Measurements from ENCODE around the gene IRAK2.

Gene IRAK2, protein sequence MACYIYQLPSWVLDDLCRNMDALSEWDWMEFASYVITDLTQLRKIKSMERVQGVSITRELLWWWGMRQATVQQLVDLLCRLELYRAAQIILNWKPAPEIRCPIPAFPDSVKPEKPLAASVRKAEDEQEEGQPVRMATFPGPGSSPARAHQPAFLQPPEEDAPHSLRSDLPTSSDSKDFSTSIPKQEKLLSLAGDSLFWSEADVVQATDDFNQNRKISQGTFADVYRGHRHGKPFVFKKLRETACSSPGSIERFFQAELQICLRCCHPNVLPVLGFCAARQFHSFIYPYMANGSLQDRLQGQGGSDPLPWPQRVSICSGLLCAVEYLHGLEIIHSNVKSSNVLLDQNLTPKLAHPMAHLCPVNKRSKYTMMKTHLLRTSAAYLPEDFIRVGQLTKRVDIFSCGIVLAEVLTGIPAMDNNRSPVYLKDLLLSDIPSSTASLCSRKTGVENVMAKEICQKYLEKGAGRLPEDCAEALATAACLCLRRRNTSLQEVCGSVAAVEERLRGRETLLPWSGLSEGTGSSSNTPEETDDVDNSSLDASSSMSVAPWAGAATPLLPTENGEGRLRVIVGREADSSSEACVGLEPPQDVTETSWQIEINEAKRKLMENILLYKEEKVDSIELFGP

DNA sequence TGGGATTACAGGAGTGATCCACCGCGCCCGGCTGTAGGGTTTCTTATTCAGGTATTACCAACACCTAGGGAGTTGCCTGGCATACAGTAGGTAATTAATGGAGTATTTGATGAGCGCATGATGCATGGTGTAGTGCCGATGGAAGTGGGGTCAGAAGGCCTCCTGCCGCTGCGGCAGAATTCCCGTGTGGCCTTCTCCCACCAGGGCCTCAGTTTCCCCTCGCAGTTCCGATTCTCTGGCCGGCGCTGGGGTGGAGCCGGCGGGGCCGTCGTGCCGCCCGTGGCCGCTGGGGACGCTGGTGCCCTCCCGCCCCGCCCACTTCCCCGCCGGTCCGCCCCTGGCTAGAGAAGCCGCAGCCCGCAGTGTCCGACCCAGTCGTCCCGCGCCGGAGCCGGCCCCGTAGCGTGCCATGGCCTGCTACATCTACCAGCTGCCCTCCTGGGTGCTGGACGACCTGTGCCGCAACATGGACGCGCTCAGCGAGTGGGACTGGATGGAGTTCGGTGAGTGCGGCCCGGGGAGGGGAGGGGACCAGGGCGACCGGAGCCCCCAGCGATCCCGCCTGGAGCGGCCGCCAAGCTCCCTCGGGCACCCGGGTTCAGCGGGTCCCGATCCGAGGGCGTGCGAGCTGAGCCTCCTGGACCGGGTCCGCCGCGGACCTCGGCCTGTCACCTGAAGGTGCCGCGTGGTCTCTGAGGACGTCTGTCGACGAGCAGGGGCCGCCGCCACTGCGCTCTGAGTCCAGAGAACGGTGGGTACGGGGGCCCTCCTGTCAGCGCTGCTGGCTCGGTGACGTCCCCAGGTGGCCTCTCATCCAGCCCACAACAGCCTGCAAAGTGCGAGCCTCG lies at the start of gene IRAK2:
Gene IRAK2, plus strand, starts transcription at position 374 of the 848 bp plus-strand sequence. Its CDS starts 36 bp downstream, at position 410.
- TF ChIP-seq, protein P1, sequence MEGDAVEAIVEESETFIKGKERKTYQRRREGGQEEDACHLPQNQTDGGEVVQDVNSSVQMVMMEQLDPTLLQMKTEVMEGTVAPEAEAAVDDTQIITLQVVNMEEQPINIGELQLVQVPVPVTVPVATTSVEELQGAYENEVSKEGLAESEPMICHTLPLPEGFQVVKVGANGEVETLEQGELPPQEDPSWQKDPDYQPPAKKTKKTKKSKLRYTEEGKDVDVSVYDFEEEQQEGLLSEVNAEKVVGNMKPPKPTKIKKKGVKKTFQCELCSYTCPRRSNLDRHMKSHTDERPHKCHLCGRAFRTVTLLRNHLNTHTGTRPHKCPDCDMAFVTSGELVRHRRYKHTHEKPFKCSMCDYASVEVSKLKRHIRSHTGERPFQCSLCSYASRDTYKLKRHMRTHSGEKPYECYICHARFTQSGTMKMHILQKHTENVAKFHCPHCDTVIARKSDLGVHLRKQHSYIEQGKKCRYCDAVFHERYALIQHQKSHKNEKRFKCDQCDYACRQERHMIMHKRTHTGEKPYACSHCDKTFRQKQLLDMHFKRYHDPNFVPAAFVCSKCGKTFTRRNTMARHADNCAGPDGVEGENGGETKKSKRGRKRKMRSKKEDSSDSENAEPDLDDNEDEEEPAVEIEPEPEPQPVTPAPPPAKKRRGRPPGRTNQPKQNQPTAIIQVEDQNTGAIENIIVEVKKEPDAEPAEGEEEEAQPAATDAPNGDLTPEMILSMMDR (conservative IDR thresholded peaks at IDR 0.05; ENCODE audit: low read depth, low read length), result peak; percentile 54
- H3K4me3 ChIP-seq (ENCODE audit: low read depth, low read length), result peak within 1 kb of the TSS; percentile 97
- peak; percentile 60 for DNase-seq (ENCODE audit: low read depth)

DNA sequence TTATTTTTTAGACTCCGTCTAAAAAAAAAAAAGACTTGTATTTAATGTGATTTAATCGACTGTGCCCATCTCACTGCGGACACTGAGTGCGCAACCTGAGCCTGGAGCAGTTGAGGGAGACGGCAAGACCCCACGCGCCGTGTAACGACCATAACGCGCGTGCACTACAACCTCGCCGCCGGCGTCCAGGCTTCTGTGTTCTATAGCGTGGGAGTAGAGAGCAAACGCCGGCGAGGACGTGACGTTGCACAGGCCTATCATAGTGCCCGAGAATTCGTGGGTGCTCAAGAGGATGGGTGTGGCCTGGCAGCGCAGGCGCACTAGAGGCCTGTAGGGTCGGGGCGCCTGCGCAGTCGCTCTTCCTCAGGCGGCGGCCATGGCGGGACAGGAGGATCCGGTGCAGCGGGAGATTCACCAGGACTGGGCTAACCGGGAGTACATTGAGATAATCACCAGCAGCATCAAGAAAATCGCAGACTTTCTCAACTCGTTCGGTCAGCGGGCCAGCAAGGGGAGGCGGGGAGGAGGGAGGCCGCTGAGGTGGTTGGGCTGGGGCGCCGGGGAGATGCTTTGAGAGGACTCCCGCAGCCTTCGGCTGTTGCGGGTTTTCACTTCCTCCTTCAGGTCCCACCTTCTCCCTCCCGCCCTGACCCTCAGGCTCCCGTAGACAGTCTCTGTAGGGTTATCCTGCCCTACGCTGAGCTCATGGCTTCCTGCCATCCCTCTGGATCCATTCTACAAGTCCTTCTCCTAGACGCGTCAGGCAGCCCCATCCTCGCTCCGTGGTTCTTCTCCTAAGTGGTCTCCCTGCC lies 49.2 kb upstream of the IRAK2 start, which contains the start of gene BRK1:
Gene BRK1, plus strand, starts transcription at position 350 of the 812 bp plus-strand sequence. Its CDS starts 27 bp downstream, at position 377.
- peak within 1 kb of the TSS; percentile 67 for H3K4me3 ChIP-seq (ENCODE audit: low read depth, low read length)
- TF ChIP-seq, protein P1 (conservative IDR thresholded peaks at IDR 0.05; ENCODE audit: low read depth, low read length), result no peak
- DNase-seq (ENCODE audit: low read depth), result peak; percentile 98

DNA sequence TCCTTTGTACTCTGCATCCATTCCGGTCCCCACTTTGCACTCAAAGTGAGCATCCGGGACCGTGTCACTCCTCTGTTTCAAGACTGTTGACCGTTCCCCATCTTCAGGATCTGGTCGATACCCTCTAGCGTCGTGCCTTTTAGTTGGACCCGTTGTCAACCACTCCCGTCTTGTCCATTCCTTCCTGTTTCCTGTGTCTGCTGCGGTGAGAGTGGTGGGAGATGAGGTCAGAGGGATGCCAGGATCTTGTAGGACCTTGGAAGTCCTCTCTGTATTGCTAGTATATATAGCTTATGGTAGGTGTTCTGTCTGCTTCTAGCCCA lies 48.6 kb upstream of the IRAK2 start:
- H3K4me3 ChIP-seq (ENCODE audit: low read depth, low read length), result peak overlapping the region; percentile 67
- TF ChIP-seq, protein P1 (conservative IDR thresholded peaks at IDR 0.05; ENCODE audit: low read depth, low read length), result no peak
- DNase-seq (ENCODE audit: low read depth), result peak; percentile 41

DNA sequence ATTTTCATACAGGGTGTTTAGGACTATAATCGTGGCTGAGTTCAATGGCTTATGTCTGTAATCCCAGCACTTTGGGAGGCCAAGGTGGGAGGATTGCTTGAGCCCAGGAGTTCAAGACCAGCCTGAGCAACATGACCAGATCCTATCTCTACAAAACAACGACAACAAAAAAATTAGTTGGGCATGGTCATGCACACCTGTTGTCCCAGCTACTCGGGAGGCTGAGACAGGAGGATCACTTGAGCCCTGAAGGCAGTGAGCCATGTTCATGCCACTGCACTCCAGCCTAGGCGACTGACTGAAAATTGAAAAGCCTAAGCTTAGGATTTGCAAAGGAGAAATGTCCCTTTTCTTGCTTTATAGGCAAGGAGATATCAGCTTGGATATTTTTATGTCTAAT lies 47.8 kb upstream of the IRAK2 start:
- no peak for DNase-seq (ENCODE audit: low read depth)
- H3K4me3 ChIP-seq (ENCODE audit: low read depth, low read length), result no peak overlapping the region
- TF ChIP-seq, protein P1 (conservative IDR thresholded peaks at IDR 0.05; ENCODE audit: low read depth, low read length), result no peak

DNA sequence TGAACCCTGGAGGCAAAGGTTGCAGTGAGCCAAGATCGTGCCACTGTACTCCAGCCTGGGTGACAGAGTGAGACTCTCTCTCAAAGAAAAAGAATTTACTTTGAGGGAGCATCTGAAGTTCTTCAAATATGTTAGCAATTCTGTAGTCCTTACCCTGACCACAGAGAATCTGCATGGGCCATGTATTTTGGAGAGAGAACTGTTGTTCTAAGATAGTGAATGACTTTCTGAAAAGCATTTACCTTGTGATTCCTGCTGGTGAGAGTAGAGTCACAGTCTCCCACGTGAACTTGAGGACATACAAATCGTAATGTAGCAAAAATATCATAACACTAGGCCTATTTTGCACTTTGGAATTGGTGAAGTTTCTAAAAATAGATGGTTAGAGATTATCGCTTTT lies 45.3 kb upstream of the IRAK2 start:
- TF ChIP-seq, protein P1 (conservative IDR thresholded peaks at IDR 0.05; ENCODE audit: low read depth, low read length), result no peak
- DNase-seq (ENCODE audit: low read depth), result peak; percentile 29
- H3K4me3 ChIP-seq (ENCODE audit: low read depth, low read length), result no peak overlapping the region

DNA sequence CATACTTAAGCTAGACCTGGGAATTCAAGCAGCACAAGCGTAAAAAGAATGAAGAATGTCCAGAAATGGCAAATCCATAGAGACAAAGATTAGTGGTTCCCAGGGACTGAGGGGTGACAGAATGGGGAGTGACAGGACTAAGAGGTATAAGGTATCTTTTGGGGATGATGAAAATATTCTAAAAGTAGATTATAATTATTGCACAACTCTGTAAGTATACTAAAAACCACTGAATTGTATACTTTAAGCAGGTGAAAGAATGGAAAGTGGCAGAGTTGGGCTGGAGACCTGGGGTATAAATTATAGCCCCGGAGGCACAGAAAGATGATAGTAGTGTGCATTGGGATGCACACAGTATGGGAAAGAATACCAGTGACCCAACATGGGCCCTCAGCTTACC lies 43.7 kb upstream of the IRAK2 start:
- TF ChIP-seq, protein P1 (conservative IDR thresholded peaks at IDR 0.05; ENCODE audit: low read depth, low read length), result no peak
- no peak for DNase-seq (ENCODE audit: low read depth)
- no peak overlapping the region for H3K4me3 ChIP-seq (ENCODE audit: low read depth, low read length)
